HG03565 (cell line): ENCODE data around the gene ZNF639.
A peak's percentile ranks its signal among the peaks of the same experiment; 100 is the strongest.
"Not testable (repeated sequence)": the region's sequence is repeated elsewhere in the genome, so short reads cannot be mapped to it uniquely, and the experiment has no call there.

Source experiments
- ATAC-seq: cut with Tn5 transposase; IDR thresholded peaks from one replicate; pipeline ENCODE4 v1.9.1; 2021; ENCODE audit warnings: mild to moderate bottlenecking, moderate library complexity; ENCODE audit not compliant: unreplicated experiment

Gene ZNF639

GRCh38 chr3:179322286-179323196 is at the start of gene ZNF639:
TSS of gene ZNF639 (plus strand) at chr3:179323031. CDS start at chr3:179328294, 5,263 bp downstream.
- peak; percentile 71 for ATAC-seq

GRCh38 chr3:179274434-179274833 is 48.4 kb upstream of the ZNF639 start:
- ATAC-seq, result not testable (repeated sequence)

- no peak for ATAC-seq
Measured at GRCh38 chr3:179276001-179276400, 46.8 kb upstream of the ZNF639 start.

- no peak for ATAC-seq
Measured at GRCh38 chr3:179276743-179277142, 46.1 kb upstream of the ZNF639 start.

GRCh38 chr3:179278151-179278550 is 44.7 kb upstream of the ZNF639 start:
- ATAC-seq, result no peak

GRCh38 chr3:179278932-179279693 is 43.7 kb upstream of the ZNF639 start:
- no peak for ATAC-seq

GRCh38 chr3:179279837-179280236 is 43.0 kb upstream of the ZNF639 start:
- ATAC-seq, result no peak

GRCh38 chr3:179281825-179282224 is 41.0 kb upstream of the ZNF639 start:
- ATAC-seq, result no peak

- ATAC-seq, result no peak
Measured at GRCh38 chr3:179286331-179286730, 36.5 kb upstream of the ZNF639 start.

- ATAC-seq, result no peak
Measured at GRCh38 chr3:179288845-179289244, 34.0 kb upstream of the ZNF639 start.

GRCh38 chr3:179289295-179289694 is 33.5 kb upstream of the ZNF639 start:
- ATAC-seq, result no peak

GRCh38 chr3:179292450-179292849 is 30.4 kb upstream of the ZNF639 start:
- ATAC-seq, result no peak

- ATAC-seq, result no peak
Measured at GRCh38 chr3:179297971-179298725, 24.7 kb upstream of the ZNF639 start.

- ATAC-seq, result no peak
Measured at GRCh38 chr3:179299316-179299715, 23.5 kb upstream of the ZNF639 start.

- ATAC-seq, result peak; percentile 57
Measured at GRCh38 chr3:179299999-179300613, 22.7 kb upstream of the ZNF639 start.

GRCh38 chr3:179301645-179302044 is 21.2 kb upstream of the ZNF639 start:
- ATAC-seq, result no peak

- no peak for ATAC-seq
Measured at GRCh38 chr3:179302111-179302510, 20.7 kb upstream of the ZNF639 start.

GRCh38 chr3:179304605-179305004 is 18.2 kb upstream of the ZNF639 start:
- no peak for ATAC-seq

- not testable (repeated sequence) for ATAC-seq
Measured at GRCh38 chr3:179307362-179307761, 15.5 kb upstream of the ZNF639 start.

- ATAC-seq, result no peak
Measured at GRCh38 chr3:179308001-179308400, 14.8 kb upstream of the ZNF639 start.
